ENCODE data around the gene TRAPPC4. TPM values are rescaled to one million over a fixed set of nuclear protein-coding genes. Genes with fewer than 3 reads are reported as not detected.

TRAPPC4 gene
- total and polyA plus RNA-seq, 2 donors (not counting 1 experiment from before 2014, with no cell fraction given), result 60.6 to 109 TPM

GRCh38 chr11:119012629-119013170, 5.9 kb upstream of the TRAPPC4 start:
- no peak for DNase-seq (ENCODE audit: low read depth in 2 of 2)
- Histone ChIP-seq H4K20me1 (ENCODE audit: control insufficient read depth, extremely low read depth, insufficient read depth, low read length) (no peaks in the 10 kb centered on the region), H3K9me3 (ENCODE audit: control insufficient read depth, insufficient read depth, low read depth, low read length) (no peaks in the 10 kb centered on the region), H3K36me3 (ENCODE audit: control insufficient read depth, insufficient read depth, low read length) (peaks cover 7% of the 10 kb centered on the region), H3K9ac (ENCODE audit: insufficient read depth, low read length) (no peak overlapping the region), H2AFZ (ENCODE audit: low read length) (no peak overlapping the region), H3K4me2 (ENCODE audit: extremely low read depth, insufficient read depth, low read length) (no peak overlapping the region), H3K4me3 (replicated peaks in 1 of 4; ENCODE audit: control extremely low read depth in 1 of 4, insufficient read depth in 1 of 4, low read depth in 3 of 4, low read length in 4 of 4) (no peak overlapping the region), H3K4me1 (ENCODE audit: control insufficient read depth, extremely low read depth, insufficient read depth, low read length) (no peaks in the 10 kb centered on the region), H3K27ac (ENCODE audit: insufficient read depth, low read length) (no peak overlapping the region), H3K79me2 (ENCODE audit: control insufficient read depth, insufficient read depth, low read length) (peaks cover 27% of the 10 kb centered on the region), H3K27me3 (ENCODE audit: control insufficient read depth, insufficient read depth, low read length) (no peaks in the 10 kb centered on the region)
- TF ChIP-seq, protein P1, sequence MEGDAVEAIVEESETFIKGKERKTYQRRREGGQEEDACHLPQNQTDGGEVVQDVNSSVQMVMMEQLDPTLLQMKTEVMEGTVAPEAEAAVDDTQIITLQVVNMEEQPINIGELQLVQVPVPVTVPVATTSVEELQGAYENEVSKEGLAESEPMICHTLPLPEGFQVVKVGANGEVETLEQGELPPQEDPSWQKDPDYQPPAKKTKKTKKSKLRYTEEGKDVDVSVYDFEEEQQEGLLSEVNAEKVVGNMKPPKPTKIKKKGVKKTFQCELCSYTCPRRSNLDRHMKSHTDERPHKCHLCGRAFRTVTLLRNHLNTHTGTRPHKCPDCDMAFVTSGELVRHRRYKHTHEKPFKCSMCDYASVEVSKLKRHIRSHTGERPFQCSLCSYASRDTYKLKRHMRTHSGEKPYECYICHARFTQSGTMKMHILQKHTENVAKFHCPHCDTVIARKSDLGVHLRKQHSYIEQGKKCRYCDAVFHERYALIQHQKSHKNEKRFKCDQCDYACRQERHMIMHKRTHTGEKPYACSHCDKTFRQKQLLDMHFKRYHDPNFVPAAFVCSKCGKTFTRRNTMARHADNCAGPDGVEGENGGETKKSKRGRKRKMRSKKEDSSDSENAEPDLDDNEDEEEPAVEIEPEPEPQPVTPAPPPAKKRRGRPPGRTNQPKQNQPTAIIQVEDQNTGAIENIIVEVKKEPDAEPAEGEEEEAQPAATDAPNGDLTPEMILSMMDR (conservative IDR thresholded peaks at IDR 0.05 in 1 of 2, IDR thresholded peaks at IDR 0.05 in 1 of 2; ENCODE audit: low read depth in 1 of 2, low read length in 2 of 2), result no peak
- TF ChIP-seq EZH2 (IDR thresholded peaks at IDR 0.05; ENCODE audit: low read length, missing control alignments), result no peak

- H2AFZ ChIP-seq (ENCODE audit: low read length), result no peak overlapping the region
- H4K20me1 ChIP-seq (ENCODE audit: control insufficient read depth, extremely low read depth, insufficient read depth, low read length), result no peaks in the 10 kb centered on the region
- no peak overlapping the region for H3K4me2 ChIP-seq (ENCODE audit: extremely low read depth, insufficient read depth, low read length)
- H3K79me2 ChIP-seq (ENCODE audit: control insufficient read depth, insufficient read depth, low read length), result peaks cover 40% of the 10 kb centered on the region
- H3K27me3 ChIP-seq (ENCODE audit: control insufficient read depth, insufficient read depth, low read length), result no peaks in the 10 kb centered on the region
- H3K36me3 ChIP-seq (ENCODE audit: control insufficient read depth, insufficient read depth, low read length), result peaks cover 7% of the 10 kb centered on the region
- H3K9ac ChIP-seq (ENCODE audit: insufficient read depth, low read length), result no peak overlapping the region
- H3K9me3 ChIP-seq (ENCODE audit: control insufficient read depth, insufficient read depth, low read depth, low read length), result no peaks in the 10 kb centered on the region
- no peak for DNase-seq (ENCODE audit: low read depth in 2 of 2)
- no peak overlapping the region for H3K27ac ChIP-seq (ENCODE audit: insufficient read depth, low read length)
- TF ChIP-seq EZH2 (IDR thresholded peaks at IDR 0.05; ENCODE audit: low read length, missing control alignments), result no peak
- TF ChIP-seq, protein P1 (conservative IDR thresholded peaks at IDR 0.05 in 1 of 2, IDR thresholded peaks at IDR 0.05 in 1 of 2; ENCODE audit: low read depth in 1 of 2, low read length in 2 of 2), result no peak
- no peaks in the 10 kb centered on the region for H3K4me1 ChIP-seq (ENCODE audit: control insufficient read depth, extremely low read depth, insufficient read depth, low read length)
- H3K4me3 ChIP-seq (replicated peaks in 1 of 4; ENCODE audit: control extremely low read depth in 1 of 4, insufficient read depth in 1 of 4, low read depth in 3 of 4, low read length in 4 of 4), result no peak overlapping the region
These were observed 4.2 kb upstream of the TRAPPC4 start for GRCh38 chr11:119014209-119014924.

DNA sequence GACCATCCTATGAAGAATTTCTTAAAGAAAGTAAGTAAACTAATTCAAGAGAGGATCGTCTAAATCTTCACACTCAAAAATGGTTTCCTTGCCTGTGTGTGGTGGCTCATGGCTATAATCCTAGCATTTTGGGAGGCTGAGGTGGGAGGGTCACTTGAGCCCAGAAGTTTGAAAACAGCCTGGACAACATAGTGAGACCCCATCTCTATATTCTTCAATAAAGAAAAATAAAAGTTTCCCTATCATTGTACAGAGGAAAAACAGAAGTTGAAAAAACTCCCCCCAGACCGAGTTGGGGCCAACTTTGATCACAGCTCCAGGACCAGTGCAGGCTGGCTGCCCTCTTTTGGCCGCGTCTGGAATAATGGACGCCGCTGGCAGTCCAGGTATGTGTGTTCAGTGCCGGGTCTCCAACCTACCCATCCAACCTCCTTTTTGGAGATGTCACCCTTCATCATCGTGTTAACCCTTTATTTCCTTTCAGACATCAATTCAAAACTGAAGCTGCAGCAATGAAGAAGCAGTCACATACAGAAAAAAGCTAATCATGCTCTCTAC, 3.4 kb upstream of the TRAPPC4 start:
- H3K9ac ChIP-seq (ENCODE audit: insufficient read depth, low read length), result no peak overlapping the region

More for the DNA sequence above, 3.4 kb upstream of the TRAPPC4 start:
- Histone ChIP-seq H3K4me3 (replicated peaks in 1 of 4; ENCODE audit: control extremely low read depth in 1 of 4, insufficient read depth in 1 of 4, low read depth in 3 of 4, low read length in 4 of 4) (no peak overlapping the region), H3K79me2 (ENCODE audit: control insufficient read depth, insufficient read depth, low read length) (peaks cover 46% of the 10 kb centered on the region), H3K36me3 (ENCODE audit: control insufficient read depth, insufficient read depth, low read length) (peaks cover 7% of the 10 kb centered on the region), H3K27me3 (ENCODE audit: control insufficient read depth, insufficient read depth, low read length) (no peaks in the 10 kb centered on the region), H3K27ac (ENCODE audit: insufficient read depth, low read length) (no peak overlapping the region), H3K9me3 (ENCODE audit: control insufficient read depth, insufficient read depth, low read depth, low read length) (no peaks in the 10 kb centered on the region), H3K4me1 (ENCODE audit: control insufficient read depth, extremely low read depth, insufficient read depth, low read length) (peaks cover 4% of the 10 kb centered on the region), H4K20me1 (ENCODE audit: control insufficient read depth, extremely low read depth, insufficient read depth, low read length) (no peaks in the 10 kb centered on the region), H3K4me2 (ENCODE audit: extremely low read depth, insufficient read depth, low read length) (no peak overlapping the region), H2AFZ (ENCODE audit: low read length) (no peak overlapping the region)
- no peak for TF ChIP-seq EZH2 (IDR thresholded peaks at IDR 0.05; ENCODE audit: low read length, missing control alignments)
- TF ChIP-seq, protein P1 (conservative IDR thresholded peaks at IDR 0.05 in 1 of 2, IDR thresholded peaks at IDR 0.05 in 1 of 2; ENCODE audit: low read depth in 1 of 2, low read length in 2 of 2), result no peak
- DNase-seq (ENCODE audit: low read depth in 2 of 2), result no peak

Data from fibroblast of lung (primary cell).